Spleen (tissue), 11 donors: Measurements from ENCODE around the gene ATP6V1B1. TPM values are rescaled to one million over a fixed set of nuclear protein-coding genes. Genes with fewer than 3 reads are reported as not detected.

Source experiments
- DNase-seq: peaks from one replicate; pipeline ENCODE4 v3.0.0-alpha.2; 2020
- H3K27ac ChIP-seq, 8 donors: fragments of 200-600 bp; sonication (generic) in 7 of 8; 1 replicate in 4 of 8; 2 replicates in 4 of 8; pipeline versions ENCODE4 v1.5.0 to v1.8.0; 2016 to 2021; ENCODE audit warnings: inconsistent platforms in 4 of 8, mild to moderate bottlenecking in 4 of 8, moderate library complexity in 1 of 8
- H3K27me3 ChIP-seq, 7 donors: fragments of 200-600 bp; sonication (generic) in 6 of 7; replicated peaks in 1 of 7; 1 replicate in 4 of 7; 2 replicates in 3 of 7; pipeline versions ENCODE4 v1.5.0 to v1.8.0; 2016 to 2021; ENCODE audit warnings: inconsistent platforms in 3 of 7, mild to moderate bottlenecking in 1 of 7
- H3K36me3 ChIP-seq, 6 donors: fragments of 200-600 bp; sonication (generic) in 5 of 6; 1 replicate in 4 of 6; 2 replicates in 2 of 6; pipeline versions ENCODE4 v1.5.0 to v1.8.0; 2016 to 2021; ENCODE audit warnings: inconsistent platforms in 2 of 6
- H3K4me1 ChIP-seq, 6 donors: fragments of 200-600 bp; sonication (generic) in 5 of 6; 1 replicate in 3 of 6; 2 replicates in 3 of 6; pipeline versions ENCODE4 v1.5.0 to v1.8.0; 2016 to 2021; ENCODE audit warnings: inconsistent platforms in 3 of 6
- H3K4me3 ChIP-seq, 8 donors: fragments of 200-600 bp; sonication (generic) in 7 of 8; 1 replicate in 4 of 8; 2 replicates in 4 of 8; pipeline versions ENCODE4 v1.5.0 to v1.8.0; 2016 to 2021; ENCODE audit warnings: inconsistent platforms in 4 of 8, mild to moderate bottlenecking in 4 of 8, moderate library complexity in 2 of 8
- H3K9me3 ChIP-seq, 8 donors: fragments of 200-600 bp; sonication (generic) in 7 of 8; 1 replicate in 4 of 8; 2 replicates in 4 of 8; pipeline versions ENCODE4 v1.5.0 to v1.8.0; 2016 to 2021; ENCODE audit warnings: inconsistent platforms in 4 of 8
- POLR2A ChIP-seq, 3 donors: fragments of 450-650 bp; IDR thresholded peaks; one replicate each; pipeline ENCODE4 v1.5.1; 2017; ENCODE audit warnings: antibody characterized with exemption in 3 of 3, mild to moderate bottlenecking in 1 of 3
- POLR2AphosphoS5 ChIP-seq, 3 donors: sonication (generic); formaldehyde crosslinking; IDR thresholded peaks; one replicate each; pipeline ENCODE4 v1.5.1; 2017; ENCODE audit warnings: antibody characterized with exemption in 3 of 3
- WGBS, 5 donors: extraction: QIAGEN DNeasy Blood & Tissue Kit in 3 of 5; methylation state at CpG; one replicate each; pipeline versions ENCODE4 v1.1.5 to v1.1.7; 2013 to 2018; 5-methylcytosine and 5-hydroxymethylcytosine counted together
- intact Hi-C: fragments of 100-400 bp; cut with DNase I; formaldehyde crosslinking; loops from one replicate; pipeline ENCODE4 v1.15.0; 2023; ENCODE audit warnings: low total_unique reads
- polyA plus RNA-seq, 3 donors: library from polyadenylated mRNA; stranded (reverse); fragments of 200-250 nt; gene quantifications; one replicate each; pipeline ENCODE4 v1.2.1, GENCODE V29; 2013
- total RNA-seq, 7 donors: library from RNA; depleted of rRNA in 3 of 7; stranded (reverse); fragments of >200 nt in 3 of 7; fragmentation: NEBNext Ultra II Directional in 4 of 7; extraction: Animal tissue kit (Norgen Biotek cat#: 25700) in 4 of 7; gene quantifications; one replicate each; pipeline versions ENCODE4 v1.1.0 to v1.2.1, GENCODE V29; 2016 to 2021
- TF ChIP-seq, protein P1 (sequence below), 11 experiments: fragments of 200-600 bp in 7 of 11; fragments of 450-650 bp in 4 of 11; sonication (generic) in 4 of 11; IDR thresholded peaks in 8 of 11; conservative IDR thresholded peaks in 3 of 11; 1 replicate in 7 of 11; 2 replicates in 4 of 11; pipeline versions ENCODE4 v1.4.0 to v1.8.0; 2016 to 2021; ENCODE audit warnings: antibody characterized with exemption in 11 of 11, inconsistent platforms in 4 of 11, mild to moderate bottlenecking in 1 of 11
- donor health status: healthy with polysubstance abuse.
- donor health status: DM: no; HTN: no; CAD: no; lungs with moderate emphysema.
- donor health status: DM: no; HTN: no; CAD: no.
- donor health status: Bipolar disorder and iron deficiency.
- donor health status: healthy.
- donor health status: DM: no; HTN: no; CAD: no.
- donor health status: DM: yes; HTN: yes; CAD: no.

Gene ATP6V1B1
- total and polyA plus RNA-seq, 10 donors = 0.06 to 0.11 TPM; not detected in 8

DNA sequence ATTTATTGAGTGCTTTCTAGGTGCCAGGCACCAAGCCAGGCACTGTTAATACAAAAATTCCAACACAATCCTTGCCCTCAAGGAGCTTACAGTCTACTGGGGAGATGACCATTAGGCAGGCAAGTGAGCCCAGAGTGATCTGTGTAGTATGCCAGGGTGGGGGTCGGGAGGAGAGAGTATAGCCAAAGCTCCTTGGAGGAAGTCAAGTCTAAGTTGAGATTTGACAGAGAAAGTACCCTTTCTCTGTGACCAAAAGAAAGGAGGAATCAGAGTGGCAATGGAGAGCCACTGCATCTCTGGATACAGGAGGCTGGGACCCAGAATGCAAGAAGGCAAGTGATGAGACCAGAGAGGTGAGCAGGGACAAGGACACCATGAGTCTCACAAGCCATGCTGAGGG is 50.3 kb downstream of the ATP6V1B1 start:
- Histone ChIP-seq H3K36me3 (peaks cover 0 to 65% (median 47%) of the 10 kb centered on the region in 6 donors), H3K4me3 (no peak overlapping the region), H3K4me1 (peaks cover 4 to 23% (median 12%) of the 10 kb centered on the region in 6 donors), H3K27ac (no peak overlapping the region), H3K27me3 (no peaks in the 10 kb centered on the region), H3K9me3 (no peaks in the 10 kb centered on the region)
- no peak for TF ChIP-seq POLR2AphosphoS5 (IDR thresholded peaks at IDR 0.05)
- TF ChIP-seq, protein P1, sequence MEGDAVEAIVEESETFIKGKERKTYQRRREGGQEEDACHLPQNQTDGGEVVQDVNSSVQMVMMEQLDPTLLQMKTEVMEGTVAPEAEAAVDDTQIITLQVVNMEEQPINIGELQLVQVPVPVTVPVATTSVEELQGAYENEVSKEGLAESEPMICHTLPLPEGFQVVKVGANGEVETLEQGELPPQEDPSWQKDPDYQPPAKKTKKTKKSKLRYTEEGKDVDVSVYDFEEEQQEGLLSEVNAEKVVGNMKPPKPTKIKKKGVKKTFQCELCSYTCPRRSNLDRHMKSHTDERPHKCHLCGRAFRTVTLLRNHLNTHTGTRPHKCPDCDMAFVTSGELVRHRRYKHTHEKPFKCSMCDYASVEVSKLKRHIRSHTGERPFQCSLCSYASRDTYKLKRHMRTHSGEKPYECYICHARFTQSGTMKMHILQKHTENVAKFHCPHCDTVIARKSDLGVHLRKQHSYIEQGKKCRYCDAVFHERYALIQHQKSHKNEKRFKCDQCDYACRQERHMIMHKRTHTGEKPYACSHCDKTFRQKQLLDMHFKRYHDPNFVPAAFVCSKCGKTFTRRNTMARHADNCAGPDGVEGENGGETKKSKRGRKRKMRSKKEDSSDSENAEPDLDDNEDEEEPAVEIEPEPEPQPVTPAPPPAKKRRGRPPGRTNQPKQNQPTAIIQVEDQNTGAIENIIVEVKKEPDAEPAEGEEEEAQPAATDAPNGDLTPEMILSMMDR (IDR thresholded peaks at IDR 0.05 in 8 of 11, conservative IDR thresholded peaks at IDR 0.05 in 3 of 11) = no peak
- TF ChIP-seq POLR2A (IDR thresholded peaks at IDR 0.05) = no peak
- DNase-seq = peak; percentile 30
- 74 to 100% (median 95%) methylated on average over 1 of the region's 1 CpG for WGBS, 5 donors
- intact Hi-C loops = no loop called here

DNA sequence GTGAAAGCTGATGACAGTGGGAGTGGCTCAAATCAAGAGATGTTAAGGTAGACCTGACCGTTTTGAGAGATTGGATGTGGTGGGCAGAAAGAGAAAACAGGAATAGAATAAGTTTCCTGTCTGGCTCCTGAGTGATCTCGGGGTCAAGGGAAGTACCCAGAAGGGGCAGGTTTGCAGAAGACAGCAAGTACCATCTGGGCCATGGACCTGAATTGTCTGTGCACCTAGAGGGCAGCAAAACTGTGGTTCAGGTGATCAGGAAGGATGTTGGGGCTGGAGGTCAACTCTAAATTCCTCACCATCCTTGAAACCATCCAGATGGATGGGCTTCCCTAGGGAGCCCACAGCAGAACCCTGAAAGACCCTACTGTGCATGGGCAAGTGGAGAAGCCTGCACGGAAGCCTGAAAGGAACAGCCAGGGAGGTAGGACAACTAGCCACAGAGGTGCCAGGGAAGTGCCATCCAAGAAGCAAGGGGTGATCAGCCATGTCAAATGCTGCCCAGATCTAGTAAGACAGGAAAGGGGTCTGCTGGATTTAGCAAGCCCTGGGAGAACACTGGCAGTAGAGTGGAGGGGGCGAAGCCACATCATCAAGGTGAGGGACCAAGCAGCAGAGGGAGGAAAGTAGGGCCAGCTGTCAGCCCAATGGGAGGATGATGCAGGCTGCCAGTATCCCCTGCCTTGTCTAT is 50.9 kb downstream of the ATP6V1B1 start:
- no peaks in the 10 kb centered on the region for H3K9me3 ChIP-seq
- TF ChIP-seq, protein P1 (IDR thresholded peaks at IDR 0.05 in 8 of 11, conservative IDR thresholded peaks at IDR 0.05 in 3 of 11) = no peak
- TF ChIP-seq POLR2A (IDR thresholded peaks at IDR 0.05) = no peak
- TF ChIP-seq POLR2AphosphoS5 (IDR thresholded peaks at IDR 0.05) = no peak
- WGBS, 5 donors = 70 to 86% (median 76%) methylated on average over 4 of the region's 4 CpGs
- no peak overlapping the region for H3K4me3 ChIP-seq
- no peaks in the 10 kb centered on the region for H3K27me3 ChIP-seq
- H3K4me1 ChIP-seq = peaks cover 4 to 30% (median 15%) of the 10 kb centered on the region in 6 donors
- intact Hi-C loops = no loop called here
- DNase-seq = peak; percentile 50
- H3K27ac ChIP-seq = no peak overlapping the region
- peaks cover 0 to 71% (median 53%) of the 10 kb centered on the region in 6 donors for H3K36me3 ChIP-seq

DNA sequence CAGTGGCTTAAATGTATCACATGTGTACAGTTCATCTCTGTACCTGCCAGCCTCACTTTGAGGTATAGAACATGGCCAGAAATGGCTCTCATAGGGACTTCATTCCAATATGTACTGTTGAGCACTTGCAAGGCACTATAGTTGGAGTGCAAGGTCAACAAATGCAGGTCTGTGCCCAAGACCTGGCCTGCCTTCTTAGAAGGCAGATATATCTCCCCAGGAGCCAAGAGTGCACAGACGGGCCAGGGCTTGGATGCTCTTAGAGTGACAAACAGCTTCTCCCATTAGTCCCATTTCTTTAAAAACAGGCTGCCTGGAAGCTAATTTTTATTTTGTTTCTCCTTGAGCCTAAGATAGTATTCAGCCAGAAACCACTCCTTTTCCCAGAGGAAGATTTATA is 51.7 kb downstream of the ATP6V1B1 start:
- 48 to 93% (median 86%) methylated on average over 1 of the region's 1 CpG for WGBS, 5 donors
- H3K4me1 ChIP-seq = peaks cover 8 to 38% (median 21%) of the 10 kb centered on the region in 6 donors
- peaks cover 0 to 72% (median 55%) of the 10 kb centered on the region in 6 donors for H3K36me3 ChIP-seq
- H3K4me3 ChIP-seq = no peak overlapping the region
- TF ChIP-seq POLR2A (IDR thresholded peaks at IDR 0.05) (no peak), POLR2AphosphoS5 (IDR thresholded peaks at IDR 0.05) (no peak)
- TF ChIP-seq, protein P1 (IDR thresholded peaks at IDR 0.05 in 8 of 11, conservative IDR thresholded peaks at IDR 0.05 in 3 of 11) = no peak
- DNase-seq = peak; percentile 24
- H3K27ac ChIP-seq = no peak overlapping the region
- no peaks in the 10 kb centered on the region for H3K27me3 ChIP-seq
- H3K9me3 ChIP-seq = no peaks in the 10 kb centered on the region
- intact Hi-C loops = no loop called here

DNA sequence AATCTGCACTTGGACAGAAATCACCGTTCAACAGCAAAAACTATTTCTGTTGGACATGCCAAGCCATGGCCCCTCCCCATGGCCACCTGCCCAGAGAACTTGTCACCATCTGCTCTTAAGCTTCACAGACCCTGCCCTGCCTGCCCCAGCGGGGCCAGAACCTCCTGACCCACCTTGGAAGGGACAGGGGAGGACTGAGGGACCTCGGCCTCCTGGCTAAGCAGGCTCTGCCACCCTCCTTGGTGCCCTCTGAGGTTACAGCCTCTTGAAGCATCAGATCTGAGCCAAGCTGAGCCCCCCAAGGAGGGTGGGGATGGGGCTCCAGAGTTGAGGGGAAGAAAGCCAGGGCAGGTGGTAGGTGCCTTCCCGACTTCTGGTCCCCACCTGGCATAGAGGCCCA is 52.5 kb downstream of the ATP6V1B1 start:
- peaks cover 0 to 75% (median 55%) of the 10 kb centered on the region in 6 donors for H3K36me3 ChIP-seq
- WGBS, 5 donors = 81 to 91% (median 87%) methylated on average over 4 of the region's 4 CpGs
- no peak overlapping the region for H3K27ac ChIP-seq
- no peaks in the 10 kb centered on the region for H3K9me3 ChIP-seq
- DNase-seq = peak; percentile 62
- H3K27me3 ChIP-seq = no peaks in the 10 kb centered on the region
- TF ChIP-seq POLR2A (IDR thresholded peaks at IDR 0.05) (no peak), POLR2AphosphoS5 (IDR thresholded peaks at IDR 0.05) (no peak)
- TF ChIP-seq, protein P1 (IDR thresholded peaks at IDR 0.05 in 8 of 11, conservative IDR thresholded peaks at IDR 0.05 in 3 of 11) = no peak
- H3K4me1 ChIP-seq = peaks cover 13 to 45% (median 27%) of the 10 kb centered on the region in 6 donors
- H3K4me3 ChIP-seq = no peak overlapping the region
- intact Hi-C loops = no loop called here
